Ishikawa (cell line): ENCODE measurements around the gene ARHGEF6.

Source experiments
- CEBPB ChIP-seq: IDR thresholded peaks from 2 replicates; pipeline ENCODE4 v1.6.1; 2012
- CREB1 ChIP-seq: IDR thresholded peaks from 2 replicates; pipeline ENCODE4 v1.6.1; 2012; ENCODE audit warnings: low read depth
- EGR1 ChIP-seq: IDR thresholded peaks from 2 replicates; pipeline ENCODE4 v1.6.1; 2012
- EP300 ChIP-seq: IDR thresholded peaks from 2 replicates; pipeline ENCODE4 v1.6.1; 2012; ENCODE audit warnings: borderline replicate concordance
- FOXM1 ChIP-seq: IDR thresholded peaks from 2 replicates; pipeline ENCODE4 v1.6.1; 2012; ENCODE audit warnings: low read depth, borderline replicate concordance
- MAX ChIP-seq: IDR thresholded peaks from 2 replicates; pipeline ENCODE4 v1.6.1; 2012
- NFIC ChIP-seq: IDR thresholded peaks from 2 replicates; pipeline ENCODE4 v1.6.1; 2012
- RAD21 ChIP-seq: IDR thresholded peaks from 2 replicates; pipeline ENCODE4 v1.6.1; 2012; ENCODE audit warnings: low read depth
- REST ChIP-seq: IDR thresholded peaks from 2 replicates; pipeline ENCODE4 v1.6.1; 2012; ENCODE audit warnings: low read depth, mild to moderate bottlenecking
- TAF1 ChIP-seq: IDR thresholded peaks from 2 replicates; pipeline ENCODE4 v1.6.1; 2012; ENCODE audit warnings: low read depth, mild to moderate bottlenecking
- TCF12 ChIP-seq: IDR thresholded peaks from 2 replicates; pipeline ENCODE4 v1.6.1; 2012; ENCODE audit warnings: low read depth
- TEAD4 ChIP-seq: IDR thresholded peaks from 2 replicates; pipeline ENCODE4 v1.6.1; 2012
- USF1 ChIP-seq: IDR thresholded peaks from 2 replicates; pipeline ENCODE4 v1.6.1; 2012
- YY1 ChIP-seq: IDR thresholded peaks from 2 replicates; pipeline ENCODE4 v1.6.1; 2012; ENCODE audit warnings: low read depth
- ZBTB7A ChIP-seq: IDR thresholded peaks from 2 replicates; pipeline ENCODE4 v1.6.1; 2012; ENCODE audit warnings: low read depth

Gene ARHGEF6

GRCh38 chrX:136666088-136666487, 114.6 kb downstream of the ARHGEF6 start:
- TF ChIP-seq ZBTB7A (no peak), EP300 (no peak), USF1 (no peak), NFIC (no peak), YY1 (no peak), TCF12 (no peak), REST (no peak), TEAD4 (no peak), CEBPB (no peak), EGR1 (no peak), RAD21 (no peak), TAF1 (no peak), CREB1 (no peak), FOXM1 (no peak), MAX (no peak)

- no peak for TF ChIP-seq YY1
- no peak for TF ChIP-seq USF1
- TF ChIP-seq CREB1, result no peak
- TF ChIP-seq REST, result no peak
- no peak for TF ChIP-seq EP300
- no peak for TF ChIP-seq TCF12
- TF ChIP-seq TAF1, result no peak
- no peak for TF ChIP-seq CEBPB
- no peak for TF ChIP-seq RAD21
- TF ChIP-seq MAX, result no peak
- no peak for TF ChIP-seq NFIC
- TF ChIP-seq FOXM1, result no peak
- TF ChIP-seq ZBTB7A, result no peak
- no peak for TF ChIP-seq EGR1
- no peak for TF ChIP-seq TEAD4
Observed at GRCh38 chrX:136665258-136665900, 115.4 kb downstream of the ARHGEF6 start.

GRCh38 chrX:136662976-136663375, 117.8 kb downstream of the ARHGEF6 start:
- TF ChIP-seq YY1 (no peak), TAF1 (no peak), CREB1 (no peak), EP300 (no peak), NFIC (no peak), CEBPB (no peak)

GRCh38 chrX:136662104-136662503, 118.6 kb downstream of the ARHGEF6 start:
- TF ChIP-seq USF1, result no peak
- TF ChIP-seq NFIC, result no peak
- TF ChIP-seq FOXM1, result no peak
- no peak for TF ChIP-seq EGR1
- no peak for TF ChIP-seq REST
- TF ChIP-seq TAF1, result no peak
- TF ChIP-seq EP300, result no peak
- TF ChIP-seq MAX, result no peak
- no peak for TF ChIP-seq RAD21
- TF ChIP-seq TEAD4, result no peak
- TF ChIP-seq ZBTB7A, result no peak
